Measurements from ENCODE around the gene NMT1. TPM values are rescaled to one million over a fixed set of nuclear protein-coding genes. Genes with fewer than 3 reads are reported as not detected.

Gene NMT1
- total RNA-seq, 2 experiments from 2014 or later: 156 to 169 TPM

DNA sequence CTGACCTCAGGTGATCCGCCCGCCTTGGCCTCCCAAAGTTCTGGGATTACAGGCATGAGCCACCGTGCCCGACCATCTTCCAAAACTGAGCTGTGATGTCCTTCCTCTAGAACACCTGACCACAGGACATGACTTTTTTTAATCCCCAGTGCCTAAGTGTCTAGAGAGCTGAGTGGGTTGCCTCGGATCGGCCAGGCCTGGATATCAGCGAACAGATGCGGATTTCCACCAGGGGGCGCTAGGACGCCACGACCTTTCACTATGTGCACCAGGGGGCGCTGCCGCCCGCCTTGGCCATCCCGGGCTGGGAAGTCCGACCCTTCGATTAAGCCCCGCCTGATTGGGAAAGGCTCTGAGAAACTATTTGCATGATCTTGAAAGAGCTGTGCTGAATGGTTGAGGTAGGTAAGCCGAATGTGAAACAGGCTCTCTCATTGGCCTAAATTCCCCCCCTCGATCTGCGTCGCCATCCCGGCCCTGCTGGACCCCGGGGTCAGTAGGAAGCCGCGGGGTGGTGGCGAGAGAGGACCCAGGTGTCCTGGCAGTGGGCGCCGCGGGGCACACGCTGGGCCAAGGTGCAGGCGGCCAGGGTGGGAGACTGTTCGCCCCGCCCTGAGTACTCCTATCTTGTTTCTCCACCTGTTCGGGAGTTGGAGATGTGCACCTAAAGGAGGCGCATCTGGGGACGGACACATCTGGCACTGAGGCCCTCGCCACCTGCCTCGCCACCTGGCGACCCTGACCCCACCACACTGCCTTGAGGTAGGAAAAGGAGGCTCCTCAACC, 74.3 kb downstream of the NMT1 start, which contains the start of gene ACBD4:
Gene ACBD4, plus strand, starts transcription at position 496 of the 786 bp plus-strand sequence. CDS start 458 bp downstream, outside the sequence.
- TF ChIP-seq, protein P1, sequence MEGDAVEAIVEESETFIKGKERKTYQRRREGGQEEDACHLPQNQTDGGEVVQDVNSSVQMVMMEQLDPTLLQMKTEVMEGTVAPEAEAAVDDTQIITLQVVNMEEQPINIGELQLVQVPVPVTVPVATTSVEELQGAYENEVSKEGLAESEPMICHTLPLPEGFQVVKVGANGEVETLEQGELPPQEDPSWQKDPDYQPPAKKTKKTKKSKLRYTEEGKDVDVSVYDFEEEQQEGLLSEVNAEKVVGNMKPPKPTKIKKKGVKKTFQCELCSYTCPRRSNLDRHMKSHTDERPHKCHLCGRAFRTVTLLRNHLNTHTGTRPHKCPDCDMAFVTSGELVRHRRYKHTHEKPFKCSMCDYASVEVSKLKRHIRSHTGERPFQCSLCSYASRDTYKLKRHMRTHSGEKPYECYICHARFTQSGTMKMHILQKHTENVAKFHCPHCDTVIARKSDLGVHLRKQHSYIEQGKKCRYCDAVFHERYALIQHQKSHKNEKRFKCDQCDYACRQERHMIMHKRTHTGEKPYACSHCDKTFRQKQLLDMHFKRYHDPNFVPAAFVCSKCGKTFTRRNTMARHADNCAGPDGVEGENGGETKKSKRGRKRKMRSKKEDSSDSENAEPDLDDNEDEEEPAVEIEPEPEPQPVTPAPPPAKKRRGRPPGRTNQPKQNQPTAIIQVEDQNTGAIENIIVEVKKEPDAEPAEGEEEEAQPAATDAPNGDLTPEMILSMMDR (IDR thresholded peaks at IDR 0.05): peak; percentile 100
- ATAC-seq (peak; percentile 89), DNase-seq (peak; percentile 98)
- no peaks in the 10 kb centered on the region for H3K27me3 Mint-ChIP-seq
- POLR2A ChIA-PET: interaction anchor here (0.6 to 3.9 kb wide), 9 partner anchors 8 to 178 kb away, joined by 3 to 64 read pairs (median 4); partner anchors contain the start of gene HEXIM1
- CTCF ChIA-PET: interaction anchor here (0.6 to 6.1 kb wide), 101 partner anchors 8 to 814 kb away, joined by 3 to 369 read pairs (median 5); partner anchors contain the start of genes FMNL1, HEXIM1, HEXIM2 and MAP3K14
- no peaks in the 10 kb centered on the region for H3K9me3 Mint-ChIP-seq
- H3K4me3 Mint-ChIP-seq: peak within 1 kb of the TSS; percentile 88
- H3K27ac Mint-ChIP-seq: peak within 1 kb of the TSS; percentile 86
- H3K4me1 Mint-ChIP-seq (ENCODE audit: low read depth): peaks cover 12% of the 10 kb centered on the region
- no peaks in the 10 kb centered on the region for H3K36me3 Mint-ChIP-seq (ENCODE audit: low read depth)
- intact Hi-C loops (cut with micrococcal nuclease): loop anchor here (1.0 to 2.0 kb wide), 2 partner anchors 13 to 62 kb away; partner anchors contain the start of gene HEXIM1

DNA sequence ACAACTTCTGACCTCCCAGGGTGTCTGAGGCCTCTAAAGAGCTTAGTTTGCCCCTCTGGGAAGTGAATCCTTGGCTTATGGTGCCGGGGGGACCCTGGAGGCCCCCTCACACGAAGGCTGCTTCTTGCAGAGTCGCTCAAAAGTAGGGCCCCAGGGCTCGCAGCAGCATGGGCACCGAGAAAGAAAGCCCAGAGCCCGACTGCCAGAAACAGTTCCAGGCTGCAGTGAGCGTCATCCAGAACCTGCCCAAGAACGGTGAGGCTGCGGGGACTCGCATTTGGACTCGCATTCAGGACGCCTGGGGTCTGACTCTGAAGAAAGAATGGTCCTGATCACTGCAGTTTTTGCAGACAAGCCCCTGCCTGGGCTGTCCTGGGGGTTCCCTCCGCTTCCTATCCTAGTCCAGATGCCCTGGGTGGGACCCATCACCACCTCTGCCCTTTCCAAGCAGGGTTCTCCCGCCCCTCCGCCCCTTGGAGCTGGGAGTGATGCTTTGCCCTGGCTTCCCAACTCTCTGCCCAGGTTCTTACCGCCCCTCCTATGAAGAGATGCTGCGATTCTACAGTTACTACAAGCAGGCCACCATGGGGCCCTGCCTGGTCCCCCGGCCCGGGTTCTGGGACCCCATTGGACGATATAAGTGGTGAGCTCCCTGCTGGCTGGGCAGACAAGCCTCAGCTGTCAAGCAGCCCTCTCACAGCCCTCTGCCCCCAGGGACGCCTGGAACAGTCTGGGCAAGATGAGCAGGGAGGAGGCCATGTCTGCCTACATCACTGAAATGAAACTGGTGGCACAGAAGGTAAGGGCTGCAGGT, 75.1 kb downstream of the NMT1 start:
- Mint-ChIP-seq H3K27me3 (no peaks in the 10 kb centered on the region), H3K4me1 (ENCODE audit: low read depth) (peaks cover 15% of the 10 kb centered on the region), H3K27ac (peak overlapping the region; percentile 86), H3K4me3 (peak overlapping the region; percentile 88), H3K9me3 (no peaks in the 10 kb centered on the region), H3K36me3 (ENCODE audit: low read depth) (no peaks in the 10 kb centered on the region)
- ChIA-PET CTCF (interaction anchor here (0.6 to 6.1 kb wide), 98 partner anchors 9 to 813 kb away, joined by 3 to 369 read pairs (median 5); partner anchors contain the start of genes FMNL1, HEXIM1, HEXIM2 and MAP3K14), POLR2A (interaction anchor here (0.6 to 3.9 kb wide), 7 partner anchors 8 to 178 kb away, joined by 3 to 64 read pairs (median 4); partner anchors contain the start of gene HEXIM1)
- peak; percentile 13 for DNase-seq
- TF ChIP-seq, protein P1 (IDR thresholded peaks at IDR 0.05): no peak
- intact Hi-C loops (cut with micrococcal nuclease): loop anchor here (1.0 to 2.0 kb wide), 2 partner anchors 13 to 61 kb away; partner anchors contain the start of gene HEXIM1
- ATAC-seq: no peak

DNA sequence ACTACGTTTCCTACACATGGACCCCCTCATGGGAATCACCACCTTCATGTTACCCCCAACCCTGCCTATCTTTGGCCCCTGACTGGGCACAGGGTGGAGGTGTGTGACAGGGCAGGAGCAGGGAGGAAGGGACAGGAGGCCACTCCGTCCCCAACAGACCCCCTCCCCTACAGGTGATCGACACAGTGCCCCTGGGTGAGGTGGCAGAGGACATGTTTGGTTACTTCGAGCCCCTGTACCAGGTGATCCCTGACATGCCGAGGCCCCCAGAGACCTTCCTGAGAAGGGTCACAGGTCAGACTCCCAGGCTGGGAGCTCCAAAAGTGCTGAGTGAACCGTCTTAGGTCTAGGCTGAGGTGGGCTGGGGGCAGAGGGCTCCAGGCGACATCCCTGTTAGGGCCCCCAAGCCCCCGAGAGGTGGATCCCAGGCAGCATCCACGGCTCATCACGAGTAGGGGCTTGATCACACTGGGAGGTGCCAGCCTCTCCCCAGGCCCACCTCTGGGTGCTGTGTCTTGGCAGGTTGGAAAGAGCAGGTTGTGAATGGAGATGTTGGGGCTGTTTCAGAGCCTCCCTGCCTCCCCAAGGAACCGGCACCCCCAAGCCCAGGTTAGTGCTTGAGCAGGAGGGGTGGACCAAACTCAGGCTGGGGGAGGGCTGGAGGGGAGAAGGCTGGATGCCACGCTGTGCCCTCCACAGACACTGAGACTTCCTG, 75.9 kb downstream of the NMT1 start:
- DNase-seq: no peak
- TF ChIP-seq, protein P1 (IDR thresholded peaks at IDR 0.05): no peak
- Mint-ChIP-seq H3K27ac (no peak overlapping the region), H3K9me3 (no peaks in the 10 kb centered on the region), H3K4me1 (ENCODE audit: low read depth) (peaks cover 15% of the 10 kb centered on the region), H3K36me3 (ENCODE audit: low read depth) (no peaks in the 10 kb centered on the region), H3K4me3 (peak overlapping the region; percentile 88), H3K27me3 (no peaks in the 10 kb centered on the region)
- no peak for ATAC-seq
- intact Hi-C loops (cut with micrococcal nuclease): no loop called here
- ChIA-PET CTCF (interaction anchor here (1.0 to 6.1 kb wide), 4 partner anchors 13 to 99 kb away, joined by 4 to 369 read pairs (median 194); partner anchors contain the start of gene HEXIM1), POLR2A (interaction anchor here (1.6 to 3.9 kb wide), 3 partner anchors 12 to 60 kb away, joined by 4 to 64 read pairs (median 4); partner anchors contain the start of gene HEXIM1)

DNA sequence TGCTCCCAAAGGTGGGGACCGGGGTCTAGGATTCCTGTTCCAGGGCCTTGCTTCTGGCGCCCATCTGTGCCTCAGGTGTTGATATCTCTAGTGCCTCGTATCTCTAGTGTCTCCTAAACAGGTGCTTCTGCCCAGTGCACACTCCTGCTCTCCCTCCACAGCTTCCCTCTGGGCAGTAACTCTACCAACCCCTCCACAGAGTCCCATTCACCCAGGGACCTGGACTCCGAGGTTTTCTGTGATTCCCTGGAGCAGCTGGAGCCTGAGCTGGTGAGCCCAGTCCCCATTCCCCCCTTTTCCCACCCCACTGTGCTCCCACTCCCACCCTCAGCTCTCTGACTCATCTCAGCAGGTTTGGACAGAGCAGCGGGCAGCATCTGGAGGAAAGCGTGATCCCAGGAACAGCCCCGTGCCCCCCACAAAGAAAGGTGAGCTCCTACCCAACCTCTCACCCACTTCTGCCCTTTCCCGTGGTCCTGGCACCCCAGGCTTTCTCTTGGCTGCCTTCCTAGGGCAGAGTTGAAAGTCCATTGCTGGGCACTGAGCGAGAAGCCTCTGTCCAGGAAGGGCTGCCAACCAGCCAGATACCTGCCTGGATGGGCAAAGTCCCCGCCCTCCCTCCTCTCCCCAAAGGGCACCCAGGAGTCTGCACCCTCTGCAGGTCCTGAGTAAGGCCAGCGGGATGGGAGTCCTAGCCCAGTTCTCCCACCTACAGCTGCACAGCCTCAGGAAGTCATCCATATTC, 76.6 kb downstream of the NMT1 start:
- H3K27ac Mint-ChIP-seq: no peak overlapping the region
- intact Hi-C loops (cut with micrococcal nuclease): no loop called here
- CTCF ChIA-PET: interaction anchor here (2.5 to 5.3 kb wide), 2 partner anchors 13 to 60 kb away, joined by 14 to 352 read pairs; partner anchors contain the start of gene HEXIM1

More for the DNA sequence above, 76.6 kb downstream of the NMT1 start:
- no peak overlapping the region for H3K4me3 Mint-ChIP-seq
- TF ChIP-seq, protein P1 (IDR thresholded peaks at IDR 0.05): no peak
- POLR2A ChIA-PET: interaction anchor here (3.9 kb wide), 1 partner anchor 12 kb away, joined by 64 read pairs; the partner anchor contains the start of gene HEXIM1
- ATAC-seq: no peak
- DNase-seq: no peak
- no peaks in the 10 kb centered on the region for H3K27me3 Mint-ChIP-seq
- H3K9me3 Mint-ChIP-seq: no peaks in the 10 kb centered on the region
- H3K4me1 Mint-ChIP-seq (ENCODE audit: low read depth): peaks cover 16% of the 10 kb centered on the region
- H3K36me3 Mint-ChIP-seq (ENCODE audit: low read depth): no peaks in the 10 kb centered on the region

Data from activated CD8-positive, alpha-beta T cell treated with anti-CD3 and anti-CD28 coated beads for 36 hours (primary cell).